Neural cell (in vitro differentiated cells): ENCODE measurements around the gene KHDRBS2. TPM values are rescaled to one million over a fixed set of nuclear protein-coding genes. Genes with fewer than 3 reads are reported as not detected.

Source experiments
- H2AFZ ChIP-seq: fragments of 200-600, 300-800 bp; sonication (generic), shearing (Covaris generic); 2 replicates; pipeline ENCODE4 v1.6.0; 2014; ENCODE audit warnings: low read depth, mild to moderate bottlenecking, antibody characterized with exemption, low read length, moderate library complexity
- H3F3A ChIP-seq: fragments of 200-600 bp; shearing (Covaris generic); 2 replicates; pipeline ENCODE4 v1.6.1; 2016; ENCODE audit warnings: mild to moderate bottlenecking, moderate library complexity, mixed read lengths, antibody characterized with exemption, low read length; ENCODE audit not compliant: insufficient read depth, poor library complexity, severe bottlenecking
- H3K27ac ChIP-seq: fragments of 200-600, 300-800 bp; sonication (generic), shearing (Covaris generic); 2 replicates; pipeline ENCODE4 v1.5.1; 2014; ENCODE audit warnings: mild to moderate bottlenecking, low read length, moderate library complexity
- H3K27me3 ChIP-seq: fragments of 300-800, 200-600 bp; sonication (generic), shearing (Covaris generic); 2 replicates; pipeline ENCODE4 v1.6.0; 2014; ENCODE audit warnings: mild to moderate bottlenecking, low read depth, low read length, moderate library complexity; ENCODE audit not compliant: insufficient read depth
- H3K36me3 ChIP-seq: fragments of 300-800, 200-600 bp; sonication (generic), shearing (Covaris generic); 2 replicates; pipeline ENCODE4 v1.5.1; 2014; ENCODE audit warnings: mild to moderate bottlenecking, antibody characterized with exemption, low read length, moderate library complexity; ENCODE audit not compliant: insufficient read depth
- H3K4me2 ChIP-seq: fragments of 300-800, 200-600 bp; sonication (generic), shearing (Covaris generic); 2 replicates; pipeline ENCODE4 v1.6.0; 2014; ENCODE audit warnings: mild to moderate bottlenecking, low read length
- H3K4me3 ChIP-seq: fragments of 300-800, 200-600 bp; sonication (generic), shearing (Covaris generic); 2 replicates; pipeline ENCODE4 v1.5.1; 2014; ENCODE audit warnings: mild to moderate bottlenecking, low read length, moderate library complexity
- H3K79me2 ChIP-seq: fragments of 200-600 bp; shearing (Covaris generic); replicated peaks from 2 replicates; pipeline ENCODE4 v1.6.0; 2014; ENCODE audit warnings: mild to moderate bottlenecking, low read length, moderate library complexity; ENCODE audit not compliant: insufficient read depth
- H3K9ac ChIP-seq: fragments of 300-800, 200-600 bp; sonication (generic), shearing (Covaris generic); 2 replicates; pipeline ENCODE4 v1.6.1; 2016; ENCODE audit warnings: mild to moderate bottlenecking, low read length, mixed read lengths
- H3K9me2 ChIP-seq: fragments of 200-600 bp; shearing (Covaris generic); 2 replicates; pipeline ENCODE4 v1.6.1; 2016; ENCODE audit warnings: mild to moderate bottlenecking, low read length, mixed read lengths; ENCODE audit not compliant: insufficient read depth
- H3K9me3 ChIP-seq: fragments of 200-600, 300-800 bp; sonication (generic), shearing (Covaris generic); 2 replicates; pipeline ENCODE4 v1.6.1; 2016; ENCODE audit warnings: mild to moderate bottlenecking, mixed run types, low read length, moderate library complexity, mixed read lengths
- H4K20me1 ChIP-seq: fragments of 200-600 bp; shearing (Covaris generic); 2 replicates; pipeline ENCODE4 v1.6.1; 2016; ENCODE audit warnings: mild to moderate bottlenecking, mixed run types; ENCODE audit not compliant: insufficient read depth
- EP300 ChIP-seq: fragments of 450-650 bp; conservative IDR thresholded peaks from 2 replicates; pipeline ENCODE4 v1.6.1; 2014; ENCODE audit warnings: antibody characterized with exemption, mild to moderate bottlenecking, moderate library complexity; ENCODE audit not compliant: poor library complexity, severe bottlenecking
- MXI1 ChIP-seq: fragments of 450-650 bp; conservative IDR thresholded peaks from 2 replicates; pipeline ENCODE4 v1.6.1; 2014; ENCODE audit warnings: antibody characterized with exemption, mild to moderate bottlenecking; ENCODE audit not compliant: poor library complexity, severe bottlenecking
- POLR2AphosphoS5 ChIP-seq: IDR thresholded peaks from 2 replicates; pipeline ENCODE4 v1.6.1; 2012
- RAD21 ChIP-seq: fragments of 450-650 bp; conservative IDR thresholded peaks from 2 replicates; pipeline ENCODE4 v1.6.1; 2014; ENCODE audit warnings: antibody characterized with exemption, mild to moderate bottlenecking, moderate library complexity
- REST ChIP-seq: IDR thresholded peaks from 2 replicates; pipeline ENCODE4 v1.6.1; 2012; ENCODE audit warnings: borderline replicate concordance
- TAF1 ChIP-seq: IDR thresholded peaks from 2 replicates; pipeline ENCODE4 v1.6.1; 2012; ENCODE audit warnings: low read depth
- polyA plus RNA-seq: library from polyadenylated mRNA; depleted of rRNA; stranded (reverse); fragments of >200 nt; gene quantifications from 2 replicates; pipeline ENCODE4 v1.2.3, GENCODE V29; 2014
- TF ChIP-seq, protein P1 (sequence below): fragments of 450-650 bp; IDR thresholded peaks from 2 replicates; pipeline ENCODE4 v1.5.1; 2014; ENCODE audit warnings: antibody characterized with exemption, mild to moderate bottlenecking, moderate library complexity; ENCODE audit not compliant: poor library complexity, severe bottlenecking

The KHDRBS2 gene
- polyA plus RNA-seq, 1 donor from 2014 or later = 28.5 TPM

DNA sequence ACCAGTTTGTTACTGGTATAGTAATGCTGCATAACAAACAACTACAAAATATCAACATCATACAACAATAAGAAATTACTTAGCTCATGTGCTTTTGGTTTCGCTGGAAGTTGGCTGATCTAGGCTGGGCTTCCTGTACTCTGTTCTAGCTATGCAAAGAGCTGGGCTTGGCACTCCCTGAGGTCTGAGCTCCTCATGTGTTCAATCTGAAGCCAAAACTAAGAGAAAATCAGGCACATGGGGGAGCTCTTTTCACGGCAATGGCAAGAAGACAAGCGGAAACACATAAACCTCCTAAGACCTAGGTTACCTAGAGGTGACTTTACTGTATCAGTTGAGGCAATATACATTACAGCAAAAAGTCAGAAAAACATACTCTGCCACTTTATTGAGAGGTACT, 574.2 kb downstream of the KHDRBS2 start:
- TF ChIP-seq, protein P1, sequence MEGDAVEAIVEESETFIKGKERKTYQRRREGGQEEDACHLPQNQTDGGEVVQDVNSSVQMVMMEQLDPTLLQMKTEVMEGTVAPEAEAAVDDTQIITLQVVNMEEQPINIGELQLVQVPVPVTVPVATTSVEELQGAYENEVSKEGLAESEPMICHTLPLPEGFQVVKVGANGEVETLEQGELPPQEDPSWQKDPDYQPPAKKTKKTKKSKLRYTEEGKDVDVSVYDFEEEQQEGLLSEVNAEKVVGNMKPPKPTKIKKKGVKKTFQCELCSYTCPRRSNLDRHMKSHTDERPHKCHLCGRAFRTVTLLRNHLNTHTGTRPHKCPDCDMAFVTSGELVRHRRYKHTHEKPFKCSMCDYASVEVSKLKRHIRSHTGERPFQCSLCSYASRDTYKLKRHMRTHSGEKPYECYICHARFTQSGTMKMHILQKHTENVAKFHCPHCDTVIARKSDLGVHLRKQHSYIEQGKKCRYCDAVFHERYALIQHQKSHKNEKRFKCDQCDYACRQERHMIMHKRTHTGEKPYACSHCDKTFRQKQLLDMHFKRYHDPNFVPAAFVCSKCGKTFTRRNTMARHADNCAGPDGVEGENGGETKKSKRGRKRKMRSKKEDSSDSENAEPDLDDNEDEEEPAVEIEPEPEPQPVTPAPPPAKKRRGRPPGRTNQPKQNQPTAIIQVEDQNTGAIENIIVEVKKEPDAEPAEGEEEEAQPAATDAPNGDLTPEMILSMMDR = no peak
- TF ChIP-seq RAD21 = peak; percentile 22
- Histone ChIP-seq H3K9me3 (no peaks in the 10 kb centered on the region), H3K27me3 (no peaks in the 10 kb centered on the region), H4K20me1 (no peaks in the 10 kb centered on the region), H3F3A (no peaks in the 10 kb centered on the region), H3K9ac (no peak overlapping the region), H3K36me3 (no peaks in the 10 kb centered on the region), H2AFZ (no peak overlapping the region), H3K9me2 (no peaks in the 10 kb centered on the region), H3K4me3 (no peak overlapping the region), H3K4me2 (no peak overlapping the region), H3K27ac (no peak overlapping the region), H3K79me2 (no peaks in the 10 kb centered on the region)

DNA sequence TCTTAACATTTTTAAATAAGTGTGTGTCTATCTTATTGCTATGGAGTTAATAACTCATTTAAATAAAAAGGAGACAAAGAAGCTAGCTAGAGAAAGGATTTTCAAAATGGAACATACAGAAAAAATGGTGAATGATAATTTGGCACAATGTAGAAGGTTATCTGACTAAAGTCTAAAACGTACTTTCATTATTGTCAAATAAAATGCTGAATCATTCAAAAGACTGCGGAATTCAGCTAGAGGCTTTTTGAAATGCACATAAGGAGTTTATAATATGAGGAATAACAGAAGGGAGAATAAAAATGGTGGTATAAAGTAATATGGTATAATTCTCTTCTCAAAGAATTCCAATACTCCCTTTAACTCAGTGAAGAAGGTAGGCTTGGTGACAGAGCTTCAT, 597.9 kb downstream of the KHDRBS2 start:
- Histone ChIP-seq H3K9me2 (no peaks in the 10 kb centered on the region), H4K20me1 (no peaks in the 10 kb centered on the region), H3K4me2 (no peak overlapping the region), H3K27ac (no peak overlapping the region), H3K4me3 (no peak overlapping the region), H3K36me3 (no peaks in the 10 kb centered on the region), H3K79me2 (no peaks in the 10 kb centered on the region), H3F3A (no peaks in the 10 kb centered on the region), H3K27me3 (no peaks in the 10 kb centered on the region), H2AFZ (no peak overlapping the region), H3K9ac (no peak overlapping the region), H3K9me3 (no peaks in the 10 kb centered on the region)
- TF ChIP-seq EP300 (no peak), TAF1 (no peak), REST (no peak)

- H3F3A ChIP-seq = no peaks in the 10 kb centered on the region
- no peaks in the 10 kb centered on the region for H3K36me3 ChIP-seq
- H3K4me3 ChIP-seq = no peak overlapping the region
- no peaks in the 10 kb centered on the region for H3K9me2 ChIP-seq
- H4K20me1 ChIP-seq = no peaks in the 10 kb centered on the region
- no peaks in the 10 kb centered on the region for H3K9me3 ChIP-seq
- H3K27ac ChIP-seq = no peak overlapping the region
- no peak for TF ChIP-seq RAD21
- no peak for TF ChIP-seq TAF1
- no peak for TF ChIP-seq POLR2AphosphoS5
- TF ChIP-seq MXI1 = no peak
- no peaks in the 10 kb centered on the region for H3K27me3 ChIP-seq
- no peak overlapping the region for H2AFZ ChIP-seq
- no peaks in the 10 kb centered on the region for H3K79me2 ChIP-seq
- no peak overlapping the region for H3K9ac ChIP-seq
- no peak overlapping the region for H3K4me2 ChIP-seq
Measured at GRCh38 chr6:61682562-61682961, 603.5 kb downstream of the KHDRBS2 start.
